Fibroblast of the aortic adventitia (primary cell): Measurements from ENCODE around the gene GNA12. TPM values are rescaled to one million over a fixed set of nuclear protein-coding genes. Genes with fewer than 3 reads are reported as not detected.

Source experiments
- DNase-seq: peaks from one replicate; pipeline ENCODE4 v3.0.0-alpha.2; 2010; ENCODE audit warnings: low read depth
- H3K4me3 ChIP-seq: 2 replicates; pipeline ENCODE4 v1.5.1; 2011; ENCODE audit warnings: low read depth, mild to moderate bottlenecking, control low read depth, low read length, moderate library complexity
- total RNA-seq: library from RNA; depleted of rRNA; stranded (reverse); fragments of >200 nt; gene quantifications from 2 replicates; pipeline ENCODE4 v1.2.3, GENCODE V29; 2012; ENCODE audit warnings: low replicate concordance
- TF ChIP-seq, protein P1 (sequence below): IDR thresholded peaks from 2 replicates; pipeline ENCODE4 v1.5.1; 2011; ENCODE audit warnings: mild to moderate bottlenecking, low read length, control low read depth, inconsistent platforms; ENCODE audit not compliant: insufficient read depth

The GNA12 gene
- total RNA-seq, 1 donor: 16.2 TPM

DNA sequence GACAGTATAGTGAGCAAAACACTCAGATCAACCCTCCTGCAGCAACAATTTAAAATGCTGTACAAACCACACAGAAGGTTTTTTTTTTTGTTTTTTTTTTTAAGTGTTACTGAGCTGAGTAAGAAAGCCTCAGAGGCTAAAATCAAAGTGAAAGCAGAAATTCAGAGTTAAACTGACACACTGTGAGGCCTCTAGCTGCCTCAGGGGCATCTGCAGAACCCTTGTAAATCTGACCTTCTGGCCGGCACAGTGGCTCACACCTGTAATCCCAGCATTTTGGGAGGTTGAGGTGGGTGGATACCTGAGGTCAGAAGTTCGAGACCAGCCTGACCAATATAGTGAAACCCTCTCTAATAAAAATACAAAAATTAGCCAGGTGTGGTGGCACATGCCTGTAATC is 7.4 kb upstream of the GNA12 start:
- H3K4me3 ChIP-seq: no peak overlapping the region
- TF ChIP-seq, protein P1, sequence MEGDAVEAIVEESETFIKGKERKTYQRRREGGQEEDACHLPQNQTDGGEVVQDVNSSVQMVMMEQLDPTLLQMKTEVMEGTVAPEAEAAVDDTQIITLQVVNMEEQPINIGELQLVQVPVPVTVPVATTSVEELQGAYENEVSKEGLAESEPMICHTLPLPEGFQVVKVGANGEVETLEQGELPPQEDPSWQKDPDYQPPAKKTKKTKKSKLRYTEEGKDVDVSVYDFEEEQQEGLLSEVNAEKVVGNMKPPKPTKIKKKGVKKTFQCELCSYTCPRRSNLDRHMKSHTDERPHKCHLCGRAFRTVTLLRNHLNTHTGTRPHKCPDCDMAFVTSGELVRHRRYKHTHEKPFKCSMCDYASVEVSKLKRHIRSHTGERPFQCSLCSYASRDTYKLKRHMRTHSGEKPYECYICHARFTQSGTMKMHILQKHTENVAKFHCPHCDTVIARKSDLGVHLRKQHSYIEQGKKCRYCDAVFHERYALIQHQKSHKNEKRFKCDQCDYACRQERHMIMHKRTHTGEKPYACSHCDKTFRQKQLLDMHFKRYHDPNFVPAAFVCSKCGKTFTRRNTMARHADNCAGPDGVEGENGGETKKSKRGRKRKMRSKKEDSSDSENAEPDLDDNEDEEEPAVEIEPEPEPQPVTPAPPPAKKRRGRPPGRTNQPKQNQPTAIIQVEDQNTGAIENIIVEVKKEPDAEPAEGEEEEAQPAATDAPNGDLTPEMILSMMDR: peak; percentile 2
- no peak for DNase-seq

DNA sequence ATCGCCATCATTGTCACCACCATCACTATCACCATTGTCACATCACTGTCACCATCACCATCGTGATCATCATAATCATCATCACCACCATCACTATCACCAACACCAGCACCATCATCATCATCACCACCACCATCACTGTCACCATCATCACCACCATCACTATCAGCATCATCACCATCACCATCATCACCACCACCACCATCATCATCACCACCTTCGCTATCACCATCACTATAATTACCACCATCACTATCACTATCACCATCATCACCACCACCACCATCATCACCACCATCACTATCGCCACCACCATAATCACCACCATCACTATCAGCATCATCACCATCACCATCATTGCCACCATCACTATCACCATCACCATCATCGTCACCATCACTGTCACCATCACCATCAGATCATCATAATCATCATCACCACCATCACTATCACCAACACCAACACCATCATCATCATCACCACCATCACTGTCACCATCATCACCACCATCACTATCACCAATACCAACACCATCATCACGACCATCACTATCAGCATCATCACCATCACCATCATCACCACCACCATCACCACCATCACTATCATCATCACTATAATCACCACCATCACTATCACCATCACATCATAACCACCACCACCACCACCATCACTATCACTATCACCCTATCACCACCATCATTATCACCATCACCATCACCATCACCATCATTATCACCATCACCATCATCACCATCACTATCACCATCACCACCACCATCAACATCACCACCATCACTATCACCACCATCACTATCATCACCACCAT is 6.0 kb upstream of the GNA12 start:
- no peak for DNase-seq
- no peak overlapping the region for H3K4me3 ChIP-seq
- TF ChIP-seq, protein P1: no peak

DNA sequence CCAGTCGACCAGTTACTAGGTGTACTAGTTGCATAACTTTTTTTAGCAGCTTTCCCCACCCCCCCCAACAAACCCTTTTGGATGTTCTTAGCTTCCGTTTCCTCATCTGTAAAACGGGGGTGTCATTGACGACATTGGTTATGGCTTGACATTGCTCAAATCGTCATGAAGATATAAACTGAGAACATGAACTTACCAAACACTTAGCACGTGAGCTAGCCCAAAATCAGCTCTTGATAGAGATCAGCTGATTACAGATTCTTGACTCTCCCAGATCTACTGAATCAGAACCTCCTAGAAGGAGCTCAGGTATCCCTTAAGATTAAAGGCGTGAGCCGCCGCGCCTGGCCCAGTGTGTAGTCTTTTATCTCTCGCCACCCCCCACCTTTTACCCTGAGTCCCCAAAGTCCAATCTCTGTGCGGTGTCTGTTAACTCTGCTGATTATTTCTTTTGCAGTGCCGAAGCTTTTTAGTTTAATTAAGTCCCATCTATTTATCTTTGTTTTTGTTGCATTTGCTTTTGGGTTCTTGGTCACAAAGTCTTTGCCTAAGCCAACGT is 1.0 kb upstream of the GNA12 start:
- H3K4me3 ChIP-seq: no peak overlapping the region
- TF ChIP-seq, protein P1: no peak
- DNase-seq: no peak

DNA sequence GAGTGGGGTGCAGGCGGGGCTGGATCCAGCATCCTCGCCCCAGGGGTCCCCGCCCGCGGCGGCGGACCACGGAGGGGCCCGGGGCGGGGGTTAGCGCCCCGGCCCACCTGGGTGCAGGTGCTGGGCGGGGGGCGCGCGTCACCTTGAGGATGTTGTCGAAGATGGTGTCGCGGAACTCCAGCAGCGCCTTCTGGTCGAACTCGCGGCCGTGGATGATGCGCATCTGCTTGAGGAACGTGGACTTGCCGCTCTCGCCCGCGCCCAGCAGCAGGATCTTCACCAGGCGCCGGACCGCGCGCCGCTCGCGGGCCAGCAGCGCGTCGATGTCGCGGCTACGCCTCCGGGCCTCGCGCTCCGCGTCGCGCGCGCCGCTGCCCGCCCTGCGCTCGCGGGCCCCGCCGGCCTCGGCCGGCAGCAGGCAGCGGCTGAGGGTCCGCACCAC is 376 bp downstream of the GNA12 start:
- TF ChIP-seq, protein P1: no peak
- H3K4me3 ChIP-seq: peak overlapping the region; percentile 81
- peak; percentile 27 for DNase-seq

DNA sequence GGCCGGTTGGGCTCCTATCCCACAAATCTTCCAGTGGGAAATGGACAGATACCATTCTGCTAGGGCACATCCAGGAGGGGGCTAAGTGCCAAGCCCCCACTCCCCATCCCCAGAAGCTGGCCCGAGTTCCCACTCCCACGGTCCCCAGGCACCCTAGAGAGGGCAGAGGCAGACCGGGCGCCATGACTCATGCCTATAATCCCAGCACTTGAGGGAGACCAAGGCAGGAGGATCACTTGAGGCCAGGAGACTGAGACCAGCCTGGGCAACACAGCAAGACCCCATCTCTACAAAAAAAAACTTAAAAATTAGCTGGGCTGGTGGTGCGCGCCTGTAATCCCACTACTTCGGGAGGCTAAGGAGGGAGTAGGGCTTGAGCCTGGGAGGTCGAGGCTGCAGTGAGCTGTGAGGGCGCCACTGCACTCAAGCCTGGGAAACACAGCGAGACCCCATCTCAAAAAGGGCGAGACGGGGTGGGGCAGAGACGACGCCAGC is 870 bp downstream of the GNA12 start:
- no peak for DNase-seq
- TF ChIP-seq, protein P1: no peak
- H3K4me3 ChIP-seq: peak overlapping the region; percentile 81

DNA sequence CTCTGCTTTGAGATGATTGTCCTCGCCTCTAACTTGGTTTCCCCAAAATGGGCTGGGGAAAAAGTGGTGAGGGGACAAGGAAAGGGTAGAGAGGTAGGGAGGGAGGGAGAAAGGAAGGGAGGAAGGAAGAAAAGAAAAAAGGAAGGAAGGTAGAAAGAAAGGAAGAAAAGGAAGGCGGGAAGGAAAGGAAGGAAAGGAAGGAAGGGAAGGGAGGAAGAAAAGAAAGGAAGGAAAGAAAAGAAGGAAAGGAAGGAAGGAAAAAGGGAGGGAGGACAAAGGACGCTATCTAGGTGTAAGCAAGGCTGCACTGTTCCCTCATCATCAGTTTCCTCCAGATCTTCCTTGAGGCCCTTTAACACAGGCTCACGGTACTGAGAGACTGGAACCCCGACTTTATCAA is 2.2 kb downstream of the GNA12 start:
- H3K4me3 ChIP-seq: no peak overlapping the region
- TF ChIP-seq, protein P1: no peak
- no peak for DNase-seq
